GM21717 (cell line): ENCODE results near the gene SP5.
"Not testable (repeated sequence)": the region's sequence is repeated elsewhere in the genome, so short reads cannot be mapped to it uniquely, and the experiment has no call there.

Source experiments
- ATAC-seq: cut with Tn5 transposase; IDR thresholded peaks from one replicate; pipeline ENCODE4 v1.9.1; 2021; ENCODE audit warnings: mild to moderate bottlenecking, moderate library complexity; ENCODE audit not compliant: unreplicated experiment

The SP5 gene

DNA sequence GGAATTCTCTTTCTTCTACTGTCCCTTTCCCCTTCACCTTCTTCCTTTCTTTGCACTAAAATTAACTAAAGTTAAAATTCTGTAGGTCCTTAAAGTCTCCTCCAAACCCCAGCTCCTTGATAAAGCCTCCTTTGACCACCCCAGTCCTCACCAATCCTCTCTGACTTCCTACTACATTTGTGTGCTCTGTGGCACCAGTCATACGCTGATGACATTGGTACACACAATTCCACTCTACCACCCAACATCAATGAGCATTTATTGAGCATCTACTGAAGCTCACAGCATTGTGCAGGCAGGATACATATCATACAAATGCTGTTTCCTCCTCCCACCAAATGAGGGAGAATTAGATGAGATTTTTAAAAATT is 4.5 kb upstream of the SP5 start:
- no peak for ATAC-seq

DNA sequence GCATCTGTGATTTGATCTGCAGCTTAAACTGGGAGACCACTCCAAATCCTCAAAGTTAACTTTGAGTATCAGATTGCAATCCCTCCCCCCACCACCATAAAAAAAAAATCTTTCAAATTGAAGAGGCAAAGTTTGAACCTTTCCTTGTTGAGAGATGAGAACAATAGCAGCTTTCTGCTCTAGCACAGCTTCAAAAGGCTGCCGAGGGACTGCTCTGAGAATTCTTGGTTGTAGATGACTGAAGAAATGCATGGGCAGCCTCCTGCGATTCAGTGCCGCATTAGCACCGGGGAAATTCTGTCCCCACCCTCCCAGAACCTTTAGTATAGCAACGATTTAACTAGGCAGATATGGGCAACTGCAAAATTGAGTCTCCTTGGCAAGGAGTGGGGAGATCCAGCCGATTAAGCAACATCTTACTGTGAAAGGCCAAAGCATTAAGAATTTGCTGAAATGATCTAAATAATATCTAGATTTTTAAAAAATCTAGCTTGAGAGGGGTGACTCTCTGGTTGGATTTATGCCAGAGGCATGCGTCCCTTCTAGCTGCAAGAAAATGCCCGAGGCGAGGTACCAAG is 3.9 kb upstream of the SP5 start:
- ATAC-seq = no peak

DNA sequence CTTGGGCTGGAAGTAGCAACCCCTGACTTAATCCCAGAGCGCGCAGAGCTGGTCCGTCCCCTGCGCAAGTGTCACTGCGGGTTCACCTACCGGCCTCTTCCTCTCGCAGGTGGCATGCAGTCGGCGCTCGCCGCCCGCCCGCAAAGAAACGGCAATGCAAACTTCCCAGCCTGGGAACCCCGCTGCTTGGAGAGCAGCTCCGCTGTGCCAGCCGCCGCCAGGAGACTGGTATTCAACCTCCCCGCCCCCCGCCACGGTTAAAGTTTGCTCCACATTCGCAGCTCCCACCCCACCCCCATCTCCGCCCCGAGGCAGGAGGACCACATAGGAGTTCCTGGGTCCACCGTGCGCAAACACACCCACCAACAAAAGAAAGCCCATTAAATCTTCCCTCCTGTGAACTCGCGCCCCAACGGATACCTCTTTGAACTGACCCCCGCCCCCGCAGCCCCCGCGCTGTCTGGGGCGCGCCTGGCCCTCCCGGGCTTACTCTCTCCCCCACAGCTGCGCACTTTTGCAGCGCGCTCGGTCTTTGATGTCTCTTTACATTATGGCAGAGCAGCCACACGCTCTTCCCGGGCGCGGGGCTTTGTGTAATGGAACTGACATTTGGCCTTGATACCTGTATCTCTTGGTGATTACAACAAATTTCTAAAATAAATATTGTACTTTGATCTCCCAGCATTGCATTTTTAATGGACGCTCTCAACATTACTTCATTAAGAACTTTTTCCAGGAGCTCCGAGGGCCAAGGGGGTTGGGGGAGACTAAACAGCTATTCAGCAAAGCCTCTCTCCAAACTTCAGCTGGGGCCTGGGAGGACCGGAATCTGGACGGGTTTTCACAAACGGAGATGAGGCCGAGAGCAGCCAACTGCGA is 3.1 kb upstream of the SP5 start:
- no peak for ATAC-seq

DNA sequence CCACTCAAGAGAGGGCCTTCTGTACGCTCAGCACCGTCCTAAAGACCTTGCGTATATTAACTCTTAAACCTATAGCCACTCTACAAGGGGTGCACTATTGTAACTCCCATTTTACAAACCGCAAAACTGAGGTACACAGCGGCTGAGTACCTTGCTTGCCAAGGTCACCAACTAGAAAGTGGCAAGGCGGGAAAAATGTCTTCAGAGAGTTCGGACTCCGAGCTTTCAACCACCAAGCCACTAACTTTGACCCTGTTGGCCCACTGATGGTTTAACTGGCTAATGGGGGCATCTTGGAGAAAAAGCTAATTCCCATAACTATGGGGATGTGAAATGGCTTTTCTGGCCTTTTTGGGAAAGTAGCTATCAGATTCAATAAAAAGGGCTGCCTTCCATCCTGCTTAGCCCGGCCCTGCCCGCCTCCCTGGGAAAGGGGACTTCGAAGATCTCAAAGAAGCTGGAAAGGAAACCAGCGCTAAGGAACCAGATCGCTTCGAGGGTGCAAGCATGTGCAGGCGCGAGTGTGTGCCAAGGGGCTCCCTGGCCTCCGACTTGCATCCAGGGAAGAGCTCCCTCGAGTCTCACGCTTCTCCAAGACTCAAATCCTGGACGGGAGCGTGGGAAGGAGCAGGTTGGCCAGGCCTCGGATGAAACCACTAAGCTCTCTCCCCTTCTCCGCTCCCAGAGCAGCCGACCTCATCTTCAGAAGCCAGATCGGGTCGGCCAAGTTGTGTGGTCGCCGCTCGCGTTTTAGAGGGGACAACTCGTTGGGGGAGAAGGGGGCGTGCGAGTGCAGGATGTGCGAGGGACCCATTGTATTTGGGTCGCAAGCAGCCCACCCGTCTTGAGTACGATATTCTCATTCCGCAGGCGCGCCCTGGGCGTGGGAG is 2.2 kb upstream of the SP5 start:
- ATAC-seq = no peak

DNA sequence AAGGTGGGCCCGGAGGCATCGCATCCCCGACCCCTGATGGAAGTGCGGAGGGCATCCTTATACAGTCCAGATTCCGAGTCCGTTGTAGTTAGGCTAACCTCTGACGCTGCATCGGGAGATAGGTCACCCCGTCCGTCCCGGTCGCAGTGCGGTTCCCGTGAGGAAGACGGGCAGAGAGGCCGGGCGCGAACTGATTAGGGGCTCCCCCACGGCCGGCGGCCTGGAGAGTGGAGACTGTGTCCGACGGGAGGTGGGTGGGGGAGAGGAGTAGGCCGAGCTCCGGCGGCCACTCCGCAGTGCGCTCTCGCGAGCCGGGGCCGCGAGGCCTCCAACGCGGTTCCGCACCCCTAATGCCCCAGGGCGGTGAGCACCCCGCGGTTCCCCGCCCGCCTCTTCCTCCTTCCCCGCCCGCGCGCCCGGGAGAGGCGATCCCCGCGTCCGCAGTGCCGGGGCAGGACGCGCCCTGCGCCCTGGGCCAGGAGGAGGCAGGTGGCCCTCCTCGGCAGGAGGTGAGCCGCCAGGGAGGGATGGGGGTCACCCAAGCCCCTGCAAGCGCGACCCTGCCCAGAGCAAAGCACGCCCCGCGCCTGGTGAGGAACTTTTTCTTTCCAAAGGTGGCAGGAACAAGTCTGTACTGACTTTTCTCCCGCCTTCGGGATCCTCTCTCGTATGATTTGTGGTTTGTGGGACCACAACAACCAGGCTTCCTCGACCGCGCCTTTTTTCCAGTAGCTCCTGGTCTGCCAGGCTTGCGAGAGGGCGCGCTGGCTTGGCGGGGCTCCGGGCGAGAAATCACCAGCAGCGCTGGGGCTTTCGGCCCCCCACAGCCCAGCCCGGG is 1.4 kb upstream of the SP5 start:
- no peak for ATAC-seq

DNA sequence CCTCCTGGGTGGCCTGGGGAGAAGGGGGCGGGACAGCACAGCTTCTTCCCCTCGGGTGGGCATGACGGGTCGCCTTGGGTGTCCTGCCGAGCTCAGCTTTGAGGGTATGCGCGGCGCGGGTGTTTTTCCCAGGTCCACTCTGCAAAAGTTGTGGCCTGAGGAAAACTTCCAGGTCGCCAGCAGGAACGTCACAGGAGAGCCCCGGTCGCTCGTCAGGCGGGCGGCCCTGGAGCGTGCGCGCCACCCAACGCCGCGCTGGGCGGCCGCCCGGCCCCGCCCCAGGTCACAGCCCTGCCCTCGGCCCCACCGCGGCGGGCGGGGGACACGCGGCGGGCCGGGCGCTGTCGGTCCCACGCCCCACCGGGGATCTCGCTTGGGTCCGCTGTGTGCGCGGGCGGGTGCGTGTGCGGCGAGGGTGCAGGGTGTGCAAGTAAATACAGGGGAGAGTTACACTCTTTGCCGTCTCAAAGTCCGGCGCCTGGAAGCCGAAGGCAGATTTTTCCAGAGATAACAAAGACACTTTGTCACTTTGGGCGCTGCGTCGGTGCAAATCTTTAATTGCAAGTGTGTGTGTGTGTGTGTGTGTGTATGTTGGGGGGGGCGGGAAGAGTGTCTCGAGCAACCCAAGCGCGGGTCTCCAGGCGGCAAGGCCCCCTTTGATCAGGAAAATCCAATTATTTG is 616 bp upstream of the SP5 start:
- no peak for ATAC-seq

DNA sequence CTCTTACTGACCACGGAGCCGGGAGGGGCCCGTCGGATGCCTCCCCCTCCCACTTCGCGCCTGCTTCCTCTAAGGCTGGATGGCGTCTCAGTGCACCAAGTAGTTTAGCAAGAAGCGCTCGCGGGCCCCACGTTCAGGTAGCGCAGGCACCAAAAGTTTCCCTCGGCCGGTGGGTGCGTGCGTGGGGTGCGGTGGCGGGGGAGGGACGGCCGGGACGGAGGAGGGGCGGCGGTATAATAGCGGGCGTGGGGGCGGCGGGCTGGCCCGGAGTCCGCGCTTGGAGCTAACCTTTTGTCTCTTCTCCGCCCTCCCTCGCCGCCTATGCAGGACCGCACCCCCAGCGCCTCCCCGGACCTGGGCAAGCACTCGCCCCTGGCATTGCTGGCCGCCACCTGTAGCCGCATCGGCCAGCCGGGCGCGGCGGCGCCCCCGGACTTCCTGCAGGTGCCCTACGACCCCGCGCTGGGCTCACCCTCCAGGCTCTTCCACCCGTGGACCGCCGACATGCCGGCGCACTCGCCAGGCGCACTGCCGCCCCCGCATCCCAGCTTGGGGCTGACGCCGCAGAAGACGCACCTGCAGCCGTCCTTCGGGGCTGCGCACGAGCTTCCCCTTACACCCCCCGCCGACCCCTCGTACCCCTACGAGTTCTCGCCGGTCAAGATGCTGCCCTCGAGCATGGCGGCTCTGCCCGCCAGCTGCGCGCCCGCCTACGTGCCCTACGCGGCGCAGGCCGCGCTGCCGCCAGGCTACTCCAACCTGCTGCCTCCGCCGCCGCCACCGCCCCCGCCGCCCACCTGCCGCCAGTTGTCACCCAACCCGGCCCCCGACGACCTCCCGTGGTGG is 1.0 kb downstream of the SP5 start:
- no peak for ATAC-seq

DNA sequence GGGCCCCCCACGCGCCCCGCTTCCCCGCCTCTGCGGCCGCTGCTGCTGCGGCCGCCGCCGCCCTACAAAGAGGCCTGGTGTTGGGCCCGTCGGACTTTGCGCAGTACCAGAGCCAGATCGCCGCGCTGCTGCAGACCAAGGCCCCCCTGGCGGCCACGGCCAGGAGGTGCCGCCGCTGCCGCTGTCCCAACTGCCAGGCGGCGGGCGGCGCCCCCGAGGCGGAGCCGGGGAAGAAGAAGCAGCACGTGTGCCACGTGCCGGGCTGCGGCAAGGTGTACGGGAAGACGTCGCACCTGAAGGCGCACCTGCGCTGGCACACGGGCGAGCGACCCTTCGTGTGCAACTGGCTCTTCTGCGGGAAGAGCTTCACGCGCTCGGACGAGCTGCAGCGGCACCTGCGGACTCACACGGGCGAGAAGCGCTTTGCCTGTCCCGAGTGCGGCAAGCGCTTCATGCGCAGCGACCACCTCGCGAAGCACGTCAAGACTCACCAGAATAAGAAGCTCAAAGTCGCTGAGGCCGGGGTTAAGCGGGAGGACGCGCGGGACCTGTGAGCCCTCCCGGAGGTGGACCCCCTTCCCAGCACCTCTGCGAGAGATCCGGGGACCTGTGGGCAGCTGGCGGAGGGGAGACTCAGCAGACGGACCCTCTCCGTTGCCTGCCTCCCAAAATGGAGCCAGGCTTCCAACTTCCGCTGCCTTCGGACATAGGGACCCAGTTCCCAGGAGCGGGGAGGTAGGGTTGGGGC is 1.9 kb downstream of the SP5 start:
- no peak for ATAC-seq

DNA sequence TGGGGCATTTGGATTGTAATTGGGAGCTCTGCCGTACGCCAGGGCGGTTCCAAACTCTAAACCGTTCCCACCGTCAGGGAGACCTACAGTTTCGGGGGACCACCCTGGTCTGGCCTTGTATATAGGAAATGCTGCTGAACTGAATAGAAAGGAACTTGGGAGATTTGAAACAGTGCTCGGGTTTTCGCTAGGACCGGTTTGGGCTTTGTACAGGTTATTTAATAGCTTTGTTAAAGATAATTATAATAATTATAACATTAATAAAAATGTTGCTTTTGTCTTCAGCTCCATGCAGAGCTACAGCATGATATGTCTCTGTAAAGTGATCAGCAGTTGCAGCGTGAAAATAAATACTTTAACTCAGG is 2.4 kb downstream of the SP5 start:
- no peak for ATAC-seq

DNA sequence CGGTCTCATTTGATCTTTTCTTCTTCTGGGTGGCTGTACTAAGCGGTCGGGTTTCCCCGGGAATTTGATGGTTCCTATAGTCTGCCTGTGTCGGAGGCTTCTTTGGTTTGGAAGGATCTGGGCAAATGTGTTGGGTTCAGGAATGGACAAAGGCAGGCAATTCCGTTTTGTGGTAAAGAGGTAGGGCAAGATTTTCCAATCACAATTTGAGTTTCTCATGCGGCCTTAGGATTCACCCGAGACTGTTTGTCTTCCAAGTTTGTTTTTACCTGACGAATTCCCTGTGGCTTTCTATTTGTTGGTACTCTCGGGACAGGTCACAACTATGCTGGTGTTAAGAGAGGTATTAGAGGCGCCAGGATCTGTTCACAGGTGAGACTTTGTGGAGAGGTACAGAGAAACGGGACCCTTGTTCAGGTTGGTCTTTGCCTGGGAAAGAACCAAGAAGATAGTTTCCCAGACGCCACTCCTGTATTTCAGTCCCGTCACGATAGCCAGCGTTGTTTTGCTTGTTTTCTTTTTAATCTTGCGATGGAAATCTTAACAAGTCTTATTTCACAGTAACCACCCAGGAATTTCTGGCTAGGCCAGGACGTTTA is 3.0 kb downstream of the SP5 start:
- no peak for ATAC-seq

DNA sequence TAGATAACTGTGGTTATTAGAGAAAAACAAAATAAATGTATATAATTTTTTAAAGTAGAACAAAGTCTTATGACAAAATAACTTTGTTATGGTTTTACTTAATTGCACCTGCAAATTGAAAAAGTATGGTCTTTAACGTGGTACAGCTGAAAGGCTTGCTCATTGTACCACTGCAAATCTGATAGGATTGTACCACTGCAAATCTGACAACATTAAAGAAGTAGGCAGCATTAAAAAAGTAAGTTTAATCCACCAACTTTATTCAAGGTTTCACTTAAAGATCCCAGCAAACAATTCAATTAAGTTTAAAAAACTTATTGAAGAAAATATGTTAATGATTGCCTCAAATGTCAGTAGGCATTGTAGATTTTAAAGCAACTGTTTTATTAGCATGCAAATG is 4.7 kb downstream of the SP5 start:
- ATAC-seq = no peak

DNA sequence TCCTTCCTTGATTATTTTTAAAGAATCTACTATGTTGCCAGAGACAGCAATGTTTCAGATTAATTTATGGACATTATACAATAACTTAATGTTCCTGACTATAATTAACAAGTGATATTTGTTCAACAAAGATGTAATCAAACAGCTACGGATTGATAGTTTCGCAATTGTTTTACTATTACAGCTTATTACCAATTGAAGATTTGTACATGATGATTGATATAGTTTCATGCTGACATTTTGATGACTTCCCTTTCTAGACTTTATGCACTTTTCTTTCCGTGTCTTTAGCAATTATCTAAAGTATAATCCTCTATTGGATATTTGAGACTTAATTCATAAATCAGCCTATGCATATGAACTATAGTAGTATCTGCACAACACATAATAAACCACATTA is 6.5 kb downstream of the SP5 start:
- ATAC-seq = no peak

DNA sequence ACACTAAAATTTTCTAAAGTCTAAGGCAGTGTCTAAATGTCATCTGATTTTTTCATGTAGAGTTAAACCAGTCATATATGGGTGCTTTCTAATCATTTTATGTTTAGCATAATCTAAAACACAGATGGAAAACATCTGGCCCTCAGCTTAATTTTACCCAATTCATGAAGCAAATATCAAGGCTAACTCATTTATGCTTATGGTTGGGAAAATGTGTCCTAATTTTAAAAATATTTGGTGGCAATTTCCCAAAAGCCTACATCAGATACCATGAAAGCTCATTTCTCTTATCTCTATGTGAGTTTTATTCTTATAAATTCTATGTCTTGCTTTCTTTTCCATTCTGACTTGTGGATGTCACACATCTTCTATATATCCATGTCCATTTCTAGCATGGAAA is 7.2 kb downstream of the SP5 start:
- ATAC-seq = no peak

DNA sequence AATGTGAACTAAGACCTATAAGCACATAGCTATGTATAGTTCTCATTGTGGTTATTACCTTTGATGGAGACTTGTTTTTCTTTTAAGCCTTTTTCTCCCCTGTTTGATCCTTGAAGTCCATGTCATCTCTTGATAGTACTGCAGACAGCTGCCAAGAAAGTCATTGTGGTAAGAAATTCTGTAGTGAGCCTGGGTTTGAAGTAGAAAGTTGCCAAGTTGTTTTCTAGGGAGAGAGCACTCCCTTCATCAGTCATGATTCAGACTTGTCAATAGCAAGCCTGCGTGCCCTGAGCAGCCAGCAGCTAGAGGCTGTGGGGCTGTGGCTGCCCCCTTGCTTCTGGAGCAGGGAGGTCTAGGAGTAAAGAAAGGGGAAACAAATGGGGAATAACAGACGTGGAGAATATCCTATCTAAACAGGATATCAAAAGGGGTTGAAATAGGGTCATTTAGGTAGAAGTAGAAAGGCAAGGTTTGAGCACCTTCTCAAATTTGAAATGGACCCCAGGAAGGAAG is 8.4 kb downstream of the SP5 start:
- ATAC-seq = no peak

DNA sequence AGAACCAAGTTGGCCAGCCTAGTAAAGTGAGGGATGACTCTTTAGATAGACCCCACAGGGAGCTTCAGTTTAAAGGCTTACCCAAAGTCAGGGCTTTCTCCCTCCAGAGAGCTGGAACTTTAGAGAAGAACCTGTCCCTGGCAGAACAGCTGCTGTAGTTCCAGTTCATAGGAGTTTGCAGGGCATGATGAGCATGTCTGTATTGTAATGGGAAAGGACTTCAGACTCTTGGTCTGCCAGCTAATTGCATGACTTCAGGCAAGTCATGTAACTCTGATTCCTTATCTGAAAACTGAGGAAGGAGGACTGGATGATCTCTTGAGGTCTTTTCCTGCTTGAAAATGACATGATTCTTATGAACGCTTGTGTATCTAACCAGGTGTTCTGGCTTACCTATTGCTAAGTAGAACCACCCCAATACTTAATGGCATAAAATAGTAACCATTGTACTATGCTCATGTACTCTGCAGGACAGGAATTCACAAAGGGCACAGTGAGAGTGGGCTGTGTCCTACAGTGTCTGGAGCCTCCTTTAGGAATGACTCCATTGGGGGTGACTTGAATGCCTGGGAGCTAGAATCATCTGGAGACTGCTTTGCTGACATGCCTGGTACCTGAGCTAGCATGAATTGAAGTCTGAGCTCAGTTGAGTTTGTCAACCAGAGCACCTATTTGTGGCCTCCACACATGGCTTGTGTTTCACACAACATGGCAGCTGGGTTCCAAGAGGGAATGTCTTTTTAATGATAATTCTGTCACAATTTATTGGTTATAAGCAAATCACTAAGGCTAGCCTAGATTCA is 18.9 kb downstream of the SP5 start:
- ATAC-seq = no peak

DNA sequence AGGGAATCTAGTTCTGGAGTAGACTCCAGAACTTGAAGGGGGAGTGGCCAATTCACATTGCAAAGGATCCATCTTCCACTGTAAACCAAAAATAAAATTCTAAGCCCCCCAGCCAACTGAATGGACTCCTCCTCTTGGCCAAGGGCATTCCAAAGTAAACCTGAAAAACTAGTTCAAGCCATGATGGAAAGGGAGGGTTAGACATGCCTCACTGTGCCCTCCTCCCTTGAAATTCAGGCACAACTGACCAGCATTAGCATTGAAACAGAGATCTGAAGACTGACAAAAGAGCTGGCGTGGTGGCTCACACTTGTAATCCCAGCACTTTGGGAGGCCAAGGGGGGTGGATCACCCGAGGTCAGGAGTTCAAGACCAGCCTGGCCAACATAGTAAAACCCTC is 19.5 kb downstream of the SP5 start:
- ATAC-seq = not testable (repeated sequence)

DNA sequence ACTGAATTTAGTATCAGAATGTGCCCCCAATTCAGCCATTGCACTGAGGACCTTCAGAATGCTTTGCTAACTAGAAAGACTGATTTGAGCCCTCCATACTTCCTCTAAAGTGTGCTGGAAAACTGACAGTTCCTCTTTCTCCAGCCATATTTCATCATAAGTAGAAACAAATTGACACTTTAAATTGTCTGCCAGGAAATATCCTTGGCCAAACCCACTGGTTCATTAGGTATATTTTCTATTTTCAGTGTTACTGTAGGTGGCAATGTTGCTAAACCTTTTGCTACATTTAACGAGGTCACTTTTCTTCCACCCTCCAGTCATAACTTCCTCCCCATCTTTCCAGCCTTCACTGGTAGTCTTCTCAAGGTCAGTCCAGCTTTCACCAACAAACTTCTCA is 21.5 kb downstream of the SP5 start:
- no peak for ATAC-seq
